ENCODE data around the gene RBP7.

RBP7 gene

GRCh38 chr1:10057796-10058195, 60.8 kb downstream of the RBP7 start:
- TF ChIP-seq, protein P1, sequence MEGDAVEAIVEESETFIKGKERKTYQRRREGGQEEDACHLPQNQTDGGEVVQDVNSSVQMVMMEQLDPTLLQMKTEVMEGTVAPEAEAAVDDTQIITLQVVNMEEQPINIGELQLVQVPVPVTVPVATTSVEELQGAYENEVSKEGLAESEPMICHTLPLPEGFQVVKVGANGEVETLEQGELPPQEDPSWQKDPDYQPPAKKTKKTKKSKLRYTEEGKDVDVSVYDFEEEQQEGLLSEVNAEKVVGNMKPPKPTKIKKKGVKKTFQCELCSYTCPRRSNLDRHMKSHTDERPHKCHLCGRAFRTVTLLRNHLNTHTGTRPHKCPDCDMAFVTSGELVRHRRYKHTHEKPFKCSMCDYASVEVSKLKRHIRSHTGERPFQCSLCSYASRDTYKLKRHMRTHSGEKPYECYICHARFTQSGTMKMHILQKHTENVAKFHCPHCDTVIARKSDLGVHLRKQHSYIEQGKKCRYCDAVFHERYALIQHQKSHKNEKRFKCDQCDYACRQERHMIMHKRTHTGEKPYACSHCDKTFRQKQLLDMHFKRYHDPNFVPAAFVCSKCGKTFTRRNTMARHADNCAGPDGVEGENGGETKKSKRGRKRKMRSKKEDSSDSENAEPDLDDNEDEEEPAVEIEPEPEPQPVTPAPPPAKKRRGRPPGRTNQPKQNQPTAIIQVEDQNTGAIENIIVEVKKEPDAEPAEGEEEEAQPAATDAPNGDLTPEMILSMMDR (IDR thresholded peaks at IDR 0.05; ENCODE audit: low read depth, low read length) = no peak
- in situ Hi-C loops (cut with HindIII; ENCODE audit: low sequenced_read_pairs) = no loop called here
- DNase-seq (ENCODE audit: low read depth, low spot score) = no peak
- H3K4me3 ChIP-seq (ENCODE audit: low read depth, low read length) = no peak overlapping the region

DNA sequence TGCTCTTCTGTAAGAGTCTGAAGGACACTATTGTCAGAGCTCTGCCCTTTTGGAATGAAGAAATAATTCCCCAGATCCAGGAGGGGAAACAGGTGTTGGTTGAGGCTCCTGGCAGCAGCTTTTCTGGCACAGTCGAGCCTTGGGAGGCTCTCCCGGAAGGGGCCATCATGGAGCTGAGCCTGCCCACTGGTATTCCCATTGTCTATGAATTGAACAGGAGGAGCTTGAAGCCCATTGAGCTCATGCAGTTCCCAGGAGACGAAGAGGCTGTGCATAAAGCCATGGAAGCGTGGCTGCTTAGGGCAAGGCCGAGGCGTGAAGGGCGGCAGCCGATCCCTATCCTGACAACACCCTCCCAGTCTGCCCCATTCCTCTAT, 62.3 kb downstream of the RBP7 start:
- no peak overlapping the region for H3K4me3 ChIP-seq (ENCODE audit: low read depth, low read length)
- in situ Hi-C loops (cut with HindIII; ENCODE audit: low sequenced_read_pairs) = no loop called here
- no peak for DNase-seq (ENCODE audit: low read depth, low spot score)
- TF ChIP-seq, protein P1 (IDR thresholded peaks at IDR 0.05; ENCODE audit: low read depth, low read length) = no peak

DNA sequence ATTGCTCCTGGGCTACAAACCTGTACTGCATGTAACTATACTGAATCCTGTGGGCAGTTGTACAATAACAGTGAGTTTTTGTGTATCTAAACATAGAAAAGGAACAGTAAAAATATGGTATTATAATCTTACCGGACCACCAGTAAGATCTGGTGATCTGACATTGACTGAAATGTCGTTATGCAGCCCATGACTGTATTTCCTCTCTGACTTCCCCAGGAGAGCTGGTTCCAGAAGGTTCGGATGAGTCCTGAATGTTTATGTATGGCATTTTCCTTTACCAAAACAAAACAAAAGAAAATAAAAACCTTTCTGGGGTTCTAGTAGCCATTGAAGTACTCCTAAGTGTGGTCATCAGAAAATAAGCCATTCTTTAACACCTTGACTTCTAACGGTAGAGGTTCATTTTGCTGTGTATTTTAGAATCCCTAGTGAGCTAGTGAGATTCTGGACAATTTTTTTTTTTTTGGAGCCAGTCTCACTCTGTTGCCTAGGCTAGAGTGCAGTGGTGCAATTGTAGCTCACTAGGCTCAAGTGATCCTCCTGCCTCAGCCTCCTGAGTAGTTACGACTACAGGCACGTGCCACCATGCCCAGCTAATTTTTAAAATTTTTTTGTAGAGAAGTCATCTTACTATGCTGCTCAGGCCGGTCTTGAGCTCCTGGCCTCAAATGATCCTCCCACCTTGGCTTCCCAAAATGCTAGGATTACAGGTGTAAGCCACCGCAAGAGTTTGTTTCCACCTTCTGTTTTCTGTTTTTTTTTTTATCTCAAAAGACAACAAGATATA, 63.5 kb downstream of the RBP7 start:
- TF ChIP-seq, protein P1 (IDR thresholded peaks at IDR 0.05; ENCODE audit: low read depth, low read length) = no peak
- DNase-seq (ENCODE audit: low read depth, low spot score) = no peak
- H3K4me3 ChIP-seq (ENCODE audit: low read depth, low read length) = no peak overlapping the region
- in situ Hi-C loops (cut with HindIII; ENCODE audit: low sequenced_read_pairs) = no loop called here

DNA sequence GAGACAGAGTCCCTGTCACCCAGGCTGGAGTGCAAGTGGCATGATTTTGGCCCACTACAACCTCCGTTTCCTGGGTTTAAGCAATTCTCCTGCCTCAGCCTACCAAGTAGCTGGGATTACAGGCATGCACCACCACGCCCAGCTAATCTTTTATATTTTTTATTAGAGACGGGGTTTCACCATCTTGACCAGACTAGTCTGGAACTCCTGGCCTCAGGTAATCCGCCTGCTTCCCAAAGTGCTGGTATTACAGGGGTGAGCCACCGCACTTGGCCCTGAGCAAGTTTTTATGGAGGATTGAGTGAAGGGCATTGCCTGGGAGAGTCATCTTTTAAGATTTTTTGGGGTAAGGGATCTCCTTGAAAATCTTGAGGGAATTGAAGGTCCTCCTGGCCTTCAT, 64.2 kb downstream of the RBP7 start:
- no peak for DNase-seq (ENCODE audit: low read depth, low spot score)
- in situ Hi-C loops (cut with HindIII; ENCODE audit: low sequenced_read_pairs) = no loop called here
- no peak overlapping the region for H3K4me3 ChIP-seq (ENCODE audit: low read depth, low read length)
- TF ChIP-seq, protein P1 (IDR thresholded peaks at IDR 0.05; ENCODE audit: low read depth, low read length) = no peak

GRCh38 chr1:10063878-10064277, 66.8 kb downstream of the RBP7 start:
- in situ Hi-C loops (cut with HindIII; ENCODE audit: low sequenced_read_pairs) = no loop called here
- TF ChIP-seq, protein P1 (IDR thresholded peaks at IDR 0.05; ENCODE audit: low read depth, low read length) = no peak
- H3K4me3 ChIP-seq (ENCODE audit: low read depth, low read length) = no peak overlapping the region
- DNase-seq (ENCODE audit: low read depth, low spot score) = no peak

- in situ Hi-C loops (cut with HindIII; ENCODE audit: low sequenced_read_pairs) = no loop called here
- DNase-seq (ENCODE audit: low read depth, low spot score) = no peak
- no peak overlapping the region for H3K4me3 ChIP-seq (ENCODE audit: low read depth, low read length)
- TF ChIP-seq, protein P1 (IDR thresholded peaks at IDR 0.05; ENCODE audit: low read depth, low read length) = no peak
Observed at GRCh38 chr1:10064416-10065343, 67.7 kb downstream of the RBP7 start.
